Measurements from ENCODE around the gene PLA2G2F.

- TF ChIP-seq LEF1 (IDR thresholded peaks at IDR 0.05; ENCODE audit: borderline replicate concordance) = no peak
- TF ChIP-seq BHLHE40 (IDR thresholded peaks at IDR 0.05; ENCODE audit: borderline replicate concordance) = no peak
- no peak for TF ChIP-seq HDGF (IDR thresholded peaks at IDR 0.05; ENCODE audit: borderline replicate concordance)
- no peak for TF ChIP-seq FOXM1 (IDR thresholded peaks at IDR 0.05; ENCODE audit: borderline replicate concordance)
- no peak for TF ChIP-seq CTBP1 (IDR thresholded peaks at IDR 0.05; ENCODE audit: borderline replicate concordance)
- TF ChIP-seq SP1 (IDR thresholded peaks at IDR 0.05) = no peak
- TF ChIP-seq ZNF384 (IDR thresholded peaks at IDR 0.05) = no peak
- TF ChIP-seq, protein P1, sequence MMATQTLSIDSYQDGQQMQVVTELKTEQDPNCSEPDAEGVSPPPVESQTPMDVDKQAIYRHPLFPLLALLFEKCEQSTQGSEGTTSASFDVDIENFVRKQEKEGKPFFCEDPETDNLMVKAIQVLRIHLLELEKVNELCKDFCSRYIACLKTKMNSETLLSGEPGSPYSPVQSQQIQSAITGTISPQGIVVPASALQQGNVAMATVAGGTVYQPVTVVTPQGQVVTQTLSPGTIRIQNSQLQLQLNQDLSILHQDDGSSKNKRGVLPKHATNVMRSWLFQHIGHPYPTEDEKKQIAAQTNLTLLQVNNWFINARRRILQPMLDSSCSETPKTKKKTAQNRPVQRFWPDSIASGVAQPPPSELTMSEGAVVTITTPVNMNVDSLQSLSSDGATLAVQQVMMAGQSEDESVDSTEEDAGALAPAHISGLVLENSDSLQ (IDR thresholded peaks at IDR 0.05) = no peak
- TF ChIP-seq FOXK2 (IDR thresholded peaks at IDR 0.05) = no peak
Observed at GRCh38 chr1:20111452-20111851, 27.7 kb upstream of the PLA2G2F start.

Measured in HEK293T (cell line).